HepG2 (cell line): Measurements from ENCODE around the gene TBC1D12. TPM values are rescaled to one million over a fixed set of nuclear protein-coding genes. Genes with fewer than 3 reads are reported as not detected.
A peak's percentile ranks its signal among the peaks of the same experiment; 100 is the strongest.

Experiments
- ADNP ChIP-seq: sonication (generic); formaldehyde crosslinking; IDR thresholded peaks from 2 replicates; pipeline ENCODE4 v1.4.0; 2020; ENCODE audit warnings: missing genetic modification reagents
- ARID3A ChIP-seq: IDR thresholded peaks from 2 replicates; pipeline ENCODE4 v1.6.1; 2012; ENCODE audit warnings: low read depth, low read length, improper control_type of control experiment
- ATF4 ChIP-seq, 2 experiments: fragments of 450-650 bp in 1 of 2; sonication (generic) in 1 of 2; formaldehyde crosslinking; IDR thresholded peaks; 2 replicates each; pipeline versions ENCODE4 v1.5.0 to v1.8.0; 2020 to 2022; ENCODE audit warnings: mild to moderate bottlenecking in 1 of 2, missing genetic modification reagents in 1 of 2
- FOXJ3 ChIP-seq: sonication (generic); formaldehyde crosslinking; IDR thresholded peaks from 2 replicates; pipeline ENCODE4 v1.4.0; 2020; ENCODE audit warnings: missing genetic modification reagents, mild to moderate bottlenecking, borderline replicate concordance
- HNF1A ChIP-seq, 2 experiments: sonication (generic) in 1 of 2; formaldehyde crosslinking in 1 of 2; IDR thresholded peaks; 2 replicates each; pipeline versions ENCODE4 v1.4.0 to v1.6.1; 2016 to 2020; ENCODE audit warnings: borderline replicate concordance in 1 of 2, low read depth in 1 of 2, mild to moderate bottlenecking in 1 of 2, missing genetic modification reagents in 1 of 2
- MAFK ChIP-seq, 2 experiments: IDR thresholded peaks in 1 of 2; conservative IDR thresholded peaks in 1 of 2; 2 replicates each; pipeline ENCODE4 v1.6.1; 2011; ENCODE audit warnings: improper control_type of control experiment in 2 of 2, low read length in 2 of 2
- POLR2A ChIP-seq, 2 experiments: IDR thresholded peaks; 2 replicates each; pipeline ENCODE4 v1.6.1; 2011; ENCODE audit warnings: low read depth in 2 of 2, low read length in 2 of 2, mild to moderate bottlenecking in 1 of 2, moderate library complexity in 1 of 2; ENCODE audit not compliant: insufficient read depth in 1 of 2
- RARA ChIP-seq: IDR thresholded peaks from 2 replicates; pipeline ENCODE4 v1.6.1; 2016; ENCODE audit warnings: missing genetic modification reagents, missing compliant biosample characterization
- THAP11 ChIP-seq: IDR thresholded peaks from 2 replicates; pipeline ENCODE4 v1.6.1; 2016; ENCODE audit warnings: missing biosample characterization, missing genetic modification reagents
- U2AF1 ChIP-seq: fragments of 200-400 bp; formaldehyde crosslinking; optimal IDR thresholded peaks from 2 replicates; pipeline ENCODE3; 2017; ENCODE audit warnings: mild to moderate bottlenecking, low read depth, low read length
- ZBTB39 ChIP-seq: sonication (generic); formaldehyde crosslinking; IDR thresholded peaks from 2 replicates; pipeline ENCODE4 v1.5.0; 2020; ENCODE audit warnings: missing genetic modification reagents
- ZNF263 ChIP-seq: sonication (generic); formaldehyde crosslinking; IDR thresholded peaks from 2 replicates; pipeline ENCODE4 v1.4.0; 2020; ENCODE audit warnings: missing genetic modification reagents
- ZNF569 ChIP-seq: sonication (generic); formaldehyde crosslinking; IDR thresholded peaks from 2 replicates; pipeline ENCODE4 v1.5.0; 2020; ENCODE audit warnings: mild to moderate bottlenecking, missing genetic modification reagents, moderate library complexity, borderline replicate concordance
- ZNF678 ChIP-seq: sonication (generic); formaldehyde crosslinking; IDR thresholded peaks from 2 replicates; pipeline ENCODE4 v1.4.0; 2020; ENCODE audit warnings: mild to moderate bottlenecking, missing genetic modification reagents
- ZNF740 ChIP-seq: sonication (generic); formaldehyde crosslinking; IDR thresholded peaks from 2 replicates; pipeline ENCODE4 v1.4.0; 2020; ENCODE audit warnings: missing genetic modification reagents
- ZSCAN25 ChIP-seq: sonication (generic); formaldehyde crosslinking; IDR thresholded peaks from 2 replicates; pipeline ENCODE4 v1.8.0; 2022; ENCODE audit warnings: mild to moderate bottlenecking, missing genetic modification reagents
- ZSCAN5A ChIP-seq: sonication (generic); formaldehyde crosslinking; IDR thresholded peaks from 2 replicates; pipeline ENCODE4 v1.8.0; 2022; ENCODE audit warnings: mild to moderate bottlenecking, missing genetic modification reagents, borderline replicate concordance
- polyA plus RNA-seq, 8 experiments: library from polyadenylated mRNA; depleted of rRNA in 3 of 8; stranded (reverse) in 7 of 8; unstranded in 1 of 8; fragments of >200 nt; fragmentation: Illumina TruSeq in 4 of 8; extraction: Trizol in 4 of 8; gene quantifications; 2 replicates each; pipeline versions ENCODE4 v1.2.1 to v1.2.3, GENCODE V29; 2011 to 2016; ENCODE audit warnings: low read depth in 4 of 8, missing spikeins in 1 of 8, mixed read lengths in 1 of 8; ENCODE audit not compliant: insufficient read depth in 1 of 8
- total RNA-seq, 5 experiments: library from RNA; depleted of rRNA; stranded (reverse); fragments of >200 nt; fragmentation: Illumina TruSeq; extraction: Trizol; gene quantifications; 2 replicates each; pipeline ENCODE4 v1.2.3, GENCODE V29; 2016; ENCODE audit warnings: low read depth in 1 of 5

The TBC1D12 gene
- total and polyA plus RNA-seq, 2 of the 13 experiments (the other 11 are each of a cell fraction or from before 2014, with no cell fraction given): 5.7 to 6.2 TPM

- TF ChIP-seq ZSCAN5A (peak; percentile 22; the same call in 1 of the 2 replicates), ARID3A (no peak), ZNF740 (CRISPR knock-in tag) (no peak), ZNF678 (CRISPR knock-in tag) (no peak), ZNF569 (CRISPR knock-in tag) (no peak), ADNP (CRISPR knock-in tag) (no peak; the same call in 1 of the 2 replicates), RARA (no peak), ATF4 (CRISPR knock-in tag; IDR thresholded peaks at IDR 0.05) (peak in 1 of 2 experiments; percentile 41; a peak in 1 of 4 replicates), MAFK (conservative IDR thresholded peaks at IDR 0.05 in 1 of 2, IDR thresholded peaks at IDR 0.05 in 1 of 2; ENCODE audit: low read length in 2 of 2) (peak; percentile 20 to 43; a peak in 1 of 4 replicates), HNF1A (IDR thresholded peaks at IDR 0.05; ENCODE audit: low read depth) (no peak), HNF1A (CRISPR knock-in tag; IDR thresholded peaks at IDR 0.05; ENCODE audit: borderline replicate concordance) (no peak; the same call in 1 of the 2 replicates), FOXJ3 (CRISPR knock-in tag) (peak; percentile 31; the same call in 1 of the 2 replicates), ZSCAN25 (CRISPR knock-in tag) (peak; percentile 29; the same call in 1 of the 2 replicates), U2AF1 (no peak), ZNF263 (CRISPR knock-in tag) (no peak), ZBTB39 (CRISPR knock-in tag) (peak; percentile 65; the same call in 1 of the 2 replicates), THAP11 (CRISPR knock-in tag) (peak; percentile 77), POLR2A (IDR thresholded peaks at IDR 0.05; ENCODE audit: insufficient read depth in 1 of 2, low read depth in 2 of 2, low read length in 2 of 2) (peak; percentile 70 to 80)
Observed at GRCh38 chr10:94402204-94402842, at the start of gene TBC1D12 (continued).
